ENCODE measurements around the gene THOC5.

- TF ChIP-seq CTCF (IDR thresholded peaks at IDR 0.05; ENCODE audit: low read depth, low read length, poor library complexity, severe bottlenecking) (no peak), EZH2phosphoT487 (IDR thresholded peaks at IDR 0.05; ENCODE audit: borderline replicate concordance, low read length) (no peak)
Measured at GRCh38 chr22:29518427-29518826, 35.1 kb downstream of the THOC5 start.
